Esophagus muscularis mucosa (tissue), 3 donors: Measurements from ENCODE around the gene NOP10.

Experiments used
- POLR2A ChIP-seq: fragments of 450-650 bp; IDR thresholded peaks from one replicate; pipeline ENCODE4 v1.6.1; 2017; ENCODE audit warnings: antibody characterized with exemption, moderate library complexity, mild to moderate bottlenecking, low read depth
- TF ChIP-seq, protein P1 (sequence below), 3 experiments: fragments of 200-600 bp in 2 of 3; fragments of 450-650 bp in 1 of 3; sonication (generic) in 2 of 3; IDR thresholded peaks; one replicate each; pipeline ENCODE4 v1.5.1; 2017 to 2019; ENCODE audit warnings: antibody characterized with exemption in 3 of 3, mild to moderate bottlenecking in 2 of 3, moderate library complexity in 1 of 3

DNA sequence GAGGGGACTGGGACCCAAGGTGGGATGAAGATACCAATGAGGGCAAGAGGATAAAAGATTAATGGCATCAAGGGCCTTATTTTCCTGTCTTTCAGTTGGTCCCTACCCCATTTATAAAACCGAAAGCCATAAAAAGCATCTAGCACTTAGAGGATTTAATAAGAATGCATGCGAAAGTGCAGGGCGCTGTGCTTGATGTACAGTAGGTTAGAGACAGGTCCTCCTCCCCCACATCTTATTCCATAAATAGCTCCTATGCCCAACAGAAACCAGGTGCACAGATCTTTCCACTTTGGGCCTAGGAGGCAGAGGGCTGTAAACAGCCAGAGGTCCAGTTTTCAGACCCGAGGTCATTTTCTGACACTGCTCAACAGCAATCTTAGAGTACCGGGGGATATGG is 22.9 kb upstream of the NOP10 start:
- no peak for TF ChIP-seq POLR2A
- TF ChIP-seq, protein P1, sequence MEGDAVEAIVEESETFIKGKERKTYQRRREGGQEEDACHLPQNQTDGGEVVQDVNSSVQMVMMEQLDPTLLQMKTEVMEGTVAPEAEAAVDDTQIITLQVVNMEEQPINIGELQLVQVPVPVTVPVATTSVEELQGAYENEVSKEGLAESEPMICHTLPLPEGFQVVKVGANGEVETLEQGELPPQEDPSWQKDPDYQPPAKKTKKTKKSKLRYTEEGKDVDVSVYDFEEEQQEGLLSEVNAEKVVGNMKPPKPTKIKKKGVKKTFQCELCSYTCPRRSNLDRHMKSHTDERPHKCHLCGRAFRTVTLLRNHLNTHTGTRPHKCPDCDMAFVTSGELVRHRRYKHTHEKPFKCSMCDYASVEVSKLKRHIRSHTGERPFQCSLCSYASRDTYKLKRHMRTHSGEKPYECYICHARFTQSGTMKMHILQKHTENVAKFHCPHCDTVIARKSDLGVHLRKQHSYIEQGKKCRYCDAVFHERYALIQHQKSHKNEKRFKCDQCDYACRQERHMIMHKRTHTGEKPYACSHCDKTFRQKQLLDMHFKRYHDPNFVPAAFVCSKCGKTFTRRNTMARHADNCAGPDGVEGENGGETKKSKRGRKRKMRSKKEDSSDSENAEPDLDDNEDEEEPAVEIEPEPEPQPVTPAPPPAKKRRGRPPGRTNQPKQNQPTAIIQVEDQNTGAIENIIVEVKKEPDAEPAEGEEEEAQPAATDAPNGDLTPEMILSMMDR (IDR thresholded peaks at IDR 0.05): no peak
